Neutrophil (primary cell): Measurements from ENCODE around the gene MIGA2.
"Not testable (repeated sequence)": the region's sequence is repeated elsewhere in the genome, so short reads cannot be mapped to it uniquely, and the experiment has no call there.

Experiments used
- H3K27ac ChIP-seq: fragments of 200-600 bp; sonication (generic); 2 replicates; pipeline ENCODE4 v1.5.1; 2016; ENCODE audit warnings: mild to moderate bottlenecking, moderate library complexity
- H3K27me3 ChIP-seq: fragments of 200-600 bp; sonication (generic); 2 replicates; pipeline ENCODE4 v1.6.0; 2016; ENCODE audit warnings: mild to moderate bottlenecking
- H3K36me3 ChIP-seq: fragments of 200-600 bp; sonication (generic); 2 replicates; pipeline ENCODE4 v1.5.1; 2017
- H3K4me1 ChIP-seq, 2 experiments: fragments of 200-600 bp in 1 of 2; sonication (generic) in 1 of 2; 1 replicate in 1 of 2; 2 replicates in 1 of 2; pipeline versions ENCODE4 v1.5.1 to v1.6.1; 2013 to 2016; ENCODE audit warnings: low read depth in 1 of 2, low read length in 1 of 2, mild to moderate bottlenecking in 1 of 2, moderate library complexity in 1 of 2; ENCODE audit not compliant: control insufficient read depth in 1 of 2, insufficient read depth in 1 of 2
- H3K4me3 ChIP-seq, 2 experiments: fragments of 200-600 bp in 1 of 2; sonication (generic) in 1 of 2; 1 replicate in 1 of 2; 2 replicates in 1 of 2; pipeline ENCODE4 v1.5.1; 2013 to 2016; ENCODE audit warnings: low read depth in 1 of 2, low read length in 1 of 2, mild to moderate bottlenecking in 1 of 2, moderate library complexity in 1 of 2
- H3K9me3 ChIP-seq: fragments of 200-600 bp; sonication (generic); 2 replicates; pipeline ENCODE4 v1.5.1; 2016
- TF ChIP-seq, protein P1 (sequence below): fragments of 200-600 bp; sonication (generic); IDR thresholded peaks from 2 replicates; pipeline ENCODE4 v1.5.1; 2016; ENCODE audit warnings: antibody characterized with exemption

Gene MIGA2

GRCh38 chr9:129032541-129033159 lies 3.8 kb upstream of the MIGA2 start:
- Histone ChIP-seq H3K27me3 (no peaks in the 10 kb centered on the region), H3K9me3 (no peaks in the 10 kb centered on the region), H3K4me1 (peaks cover 29 to 33% of the 10 kb centered on the region in 2 experiments), H3K4me3 (no peak overlapping the region), H3K27ac (no peak overlapping the region), H3K36me3 (no peaks in the 10 kb centered on the region)
- TF ChIP-seq, protein P1, sequence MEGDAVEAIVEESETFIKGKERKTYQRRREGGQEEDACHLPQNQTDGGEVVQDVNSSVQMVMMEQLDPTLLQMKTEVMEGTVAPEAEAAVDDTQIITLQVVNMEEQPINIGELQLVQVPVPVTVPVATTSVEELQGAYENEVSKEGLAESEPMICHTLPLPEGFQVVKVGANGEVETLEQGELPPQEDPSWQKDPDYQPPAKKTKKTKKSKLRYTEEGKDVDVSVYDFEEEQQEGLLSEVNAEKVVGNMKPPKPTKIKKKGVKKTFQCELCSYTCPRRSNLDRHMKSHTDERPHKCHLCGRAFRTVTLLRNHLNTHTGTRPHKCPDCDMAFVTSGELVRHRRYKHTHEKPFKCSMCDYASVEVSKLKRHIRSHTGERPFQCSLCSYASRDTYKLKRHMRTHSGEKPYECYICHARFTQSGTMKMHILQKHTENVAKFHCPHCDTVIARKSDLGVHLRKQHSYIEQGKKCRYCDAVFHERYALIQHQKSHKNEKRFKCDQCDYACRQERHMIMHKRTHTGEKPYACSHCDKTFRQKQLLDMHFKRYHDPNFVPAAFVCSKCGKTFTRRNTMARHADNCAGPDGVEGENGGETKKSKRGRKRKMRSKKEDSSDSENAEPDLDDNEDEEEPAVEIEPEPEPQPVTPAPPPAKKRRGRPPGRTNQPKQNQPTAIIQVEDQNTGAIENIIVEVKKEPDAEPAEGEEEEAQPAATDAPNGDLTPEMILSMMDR, result no peak

GRCh38 chr9:129033216-129033615 lies 3.2 kb upstream of the MIGA2 start:
- Histone ChIP-seq H3K36me3 (no peaks in the 10 kb centered on the region), H3K9me3 (no peaks in the 10 kb centered on the region), H3K27me3 (no peaks in the 10 kb centered on the region), H3K4me3 (no peak overlapping the region), H3K4me1 (peaks cover 32 to 37% of the 10 kb centered on the region in 2 experiments), H3K27ac (no peak overlapping the region)
- TF ChIP-seq, protein P1, result no peak

- H3K27ac ChIP-seq, result peak overlapping the region; percentile 84
- peaks cover 21 to 26% of the 10 kb centered on the region in 2 experiments for H3K4me1 ChIP-seq
- not testable (repeated sequence) for H3K36me3 ChIP-seq, H3K27me3 ChIP-seq, H3K9me3 ChIP-seq
- peak overlapping the region; percentile 93 to 98 for H3K4me3 ChIP-seq
Measured at GRCh38 chr9:129035838-129036237, 588 bp upstream of the MIGA2 start.

- H3K27ac ChIP-seq, result peak overlapping the region; percentile 84
- peak overlapping the region; percentile 93 to 98 for H3K4me3 ChIP-seq
- H3K27me3 ChIP-seq, result no peaks in the 10 kb centered on the region
- H3K9me3 ChIP-seq, result no peaks in the 10 kb centered on the region
- H3K4me1 ChIP-seq, result peaks cover 21 to 26% of the 10 kb centered on the region in 2 experiments
- H3K36me3 ChIP-seq, result peaks cover 13% of the 10 kb centered on the region
- TF ChIP-seq, protein P1, result no peak
Measured at GRCh38 chr9:129036923-129037766, 719 bp downstream of the MIGA2 start.

DNA sequence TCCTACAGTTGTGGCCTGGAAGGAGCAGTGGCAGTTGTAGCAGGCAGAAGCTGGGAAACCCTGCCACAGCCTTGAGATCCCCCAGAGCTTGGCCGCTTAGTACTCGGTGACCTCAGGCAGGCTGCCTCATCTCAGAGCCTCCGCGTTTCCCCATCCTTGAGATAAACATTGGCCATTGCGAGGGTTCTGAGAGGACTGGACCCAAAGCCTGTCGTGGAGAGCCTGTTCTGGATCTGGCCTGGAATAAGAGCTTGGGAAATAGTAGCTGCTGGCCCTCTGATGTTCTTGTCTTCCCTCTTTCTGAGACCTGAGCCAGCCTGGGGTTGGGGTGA lies 1.3 kb downstream of the MIGA2 start:
- H3K27ac ChIP-seq, result no peak overlapping the region
- TF ChIP-seq, protein P1, result no peak
- H3K4me1 ChIP-seq, result peaks cover 21 to 26% of the 10 kb centered on the region in 2 experiments
- H3K4me3 ChIP-seq, result peak overlapping the region in 1 of 2 experiments; percentile 93
- peaks cover 19% of the 10 kb centered on the region for H3K36me3 ChIP-seq
- H3K9me3 ChIP-seq, result no peaks in the 10 kb centered on the region
- H3K27me3 ChIP-seq, result no peaks in the 10 kb centered on the region
